ENCODE measurements around the gene APLN. TPM values are rescaled to one million over a fixed set of nuclear protein-coding genes. Genes with fewer than 3 reads are reported as not detected.

The APLN gene
- total RNA-seq, 1 experiment from 2014 or later = not detected

GRCh38 chrX:129622757-129623301 lies 31.9 kb downstream of the APLN start:
- H3K4me3 Mint-ChIP-seq (ENCODE audit: unreplicated experiment) = no peak overlapping the region
- H3K9me3 Mint-ChIP-seq (ENCODE audit: unreplicated experiment) = no peaks in the 10 kb centered on the region
- no peaks in the 10 kb centered on the region for H3K36me3 Mint-ChIP-seq (ENCODE audit: insufficient read depth, unreplicated experiment)
- POLR2A ChIA-PET = no interaction called here
- no TSS peak for BruUV-seq (replicated peaks)
- H3K27me3 Mint-ChIP-seq (ENCODE audit: insufficient read depth, unreplicated experiment) = peaks cover 47% of the 10 kb centered on the region
- no peak for TF ChIP-seq CTCF (IDR thresholded peaks at IDR 0.05; ENCODE audit: unreplicated experiment)
- no peak overlapping the region for H3K27ac Mint-ChIP-seq (ENCODE audit: low read depth, unreplicated experiment)
- DNase-seq (ENCODE audit: unreplicated experiment) = no peak
- no peaks in the 10 kb centered on the region for H3K4me1 Mint-ChIP-seq (ENCODE audit: insufficient read depth, unreplicated experiment)
- intact Hi-C loops (cut with micrococcal nuclease) = no loop called here
- CTCF ChIA-PET = interaction anchor here (0.5 to 1.3 kb wide), 3 partner anchors 9 to 278 kb away, joined by 3 to 8 read pairs (median 3); no protein-coding TSS in a partner anchor

- Mint-ChIP-seq H3K4me1 (ENCODE audit: insufficient read depth, unreplicated experiment) (no peaks in the 10 kb centered on the region), H3K9me3 (ENCODE audit: unreplicated experiment) (no peaks in the 10 kb centered on the region), H3K4me3 (ENCODE audit: unreplicated experiment) (no peak overlapping the region), H3K27ac (ENCODE audit: low read depth, unreplicated experiment) (no peak overlapping the region), H3K27me3 (ENCODE audit: insufficient read depth, unreplicated experiment) (peaks cover 12% of the 10 kb centered on the region), H3K36me3 (ENCODE audit: insufficient read depth, unreplicated experiment) (no peaks in the 10 kb centered on the region)
- DNase-seq (ENCODE audit: unreplicated experiment) = no peak
- POLR2A ChIA-PET = no interaction called here
- CTCF ChIA-PET = interaction anchor here (1.3 to 2.7 kb wide), 3 partner anchors 10 to 36 kb away, joined by 3 to 13 read pairs (median 6); partner anchors contain the start of gene APLN
- intact Hi-C loops (cut with micrococcal nuclease) = no loop called here
- no peak for TF ChIP-seq CTCF (IDR thresholded peaks at IDR 0.05; ENCODE audit: unreplicated experiment)
- no TSS peak for BruUV-seq (replicated peaks)
These were observed 35.8 kb downstream of the APLN start for GRCh38 chrX:129618997-129619396.

GRCh38 chrX:129617420-129617819 lies 37.3 kb downstream of the APLN start:
- POLR2A ChIA-PET = no interaction called here
- H3K36me3 Mint-ChIP-seq (ENCODE audit: insufficient read depth, unreplicated experiment) = no peaks in the 10 kb centered on the region
- intact Hi-C loops (cut with micrococcal nuclease) = no loop called here
- no peak for DNase-seq (ENCODE audit: unreplicated experiment)
- H3K27ac Mint-ChIP-seq (ENCODE audit: low read depth, unreplicated experiment) = no peak overlapping the region
- CTCF ChIA-PET = interaction anchor here (1.2 to 2.8 kb wide), 3 partner anchors 10 to 109 kb away, joined by 3 to 15 read pairs (median 12); no protein-coding TSS in a partner anchor
- no TSS peak for BruUV-seq (replicated peaks)
- H3K4me3 Mint-ChIP-seq (ENCODE audit: unreplicated experiment) = no peak overlapping the region
- no peaks in the 10 kb centered on the region for H3K4me1 Mint-ChIP-seq (ENCODE audit: insufficient read depth, unreplicated experiment)
- H3K27me3 Mint-ChIP-seq (ENCODE audit: insufficient read depth, unreplicated experiment) = no peaks in the 10 kb centered on the region
- H3K9me3 Mint-ChIP-seq (ENCODE audit: unreplicated experiment) = no peaks in the 10 kb centered on the region
- no peak for TF ChIP-seq CTCF (IDR thresholded peaks at IDR 0.05; ENCODE audit: unreplicated experiment)

- ChIA-PET CTCF (interaction anchor here (1.0 to 2.8 kb wide), 3 partner anchors 23 to 112 kb away, joined by 5 to 15 read pairs (median 12); no protein-coding TSS in a partner anchor), POLR2A (no interaction called here)
- Mint-ChIP-seq H3K27me3 (ENCODE audit: insufficient read depth, unreplicated experiment) (peaks cover 4% of the 10 kb centered on the region), H3K4me1 (ENCODE audit: insufficient read depth, unreplicated experiment) (no peaks in the 10 kb centered on the region), H3K36me3 (ENCODE audit: insufficient read depth, unreplicated experiment) (no peaks in the 10 kb centered on the region), H3K27ac (ENCODE audit: low read depth, unreplicated experiment) (no peak overlapping the region), H3K4me3 (ENCODE audit: unreplicated experiment) (no peak overlapping the region), H3K9me3 (ENCODE audit: unreplicated experiment) (no peaks in the 10 kb centered on the region)
- no peak for TF ChIP-seq CTCF (IDR thresholded peaks at IDR 0.05; ENCODE audit: unreplicated experiment)
- intact Hi-C loops (cut with micrococcal nuclease) = no loop called here
- no peak for DNase-seq (ENCODE audit: unreplicated experiment)
- no TSS peak for BruUV-seq (replicated peaks)
These were observed 40.1 kb downstream of the APLN start for GRCh38 chrX:129614481-129615255.
